Lung (tissue), 12 donors: ENCODE measurements around the gene PFKFB4. TPM values are rescaled to one million over a fixed set of nuclear protein-coding genes. Genes with fewer than 3 reads are reported as not detected.

Source experiments
- ATAC-seq: fragments of 200-7000 bp; cut with Tn5 transposase; one replicate; pipeline ENCODE4 v1.9.1; 2020; ENCODE audit warnings: moderate number of reproducible peaks; ENCODE audit not compliant: insufficient read depth, low FRiP score
- DNase-seq, 3 donors: peaks; one replicate each; pipeline ENCODE4 v3.0.0-alpha.2; 2013 to 2017
- H3K27ac ChIP-seq, 2 donors: one replicate each; pipeline ENCODE4 v1.5.1; 2013; ENCODE audit warnings: mild to moderate bottlenecking in 2 of 2, moderate library complexity in 2 of 2, control low read depth in 1 of 2, inconsistent platforms in 1 of 2, low read depth in 1 of 2, low read length in 1 of 2
- H3K27me3 ChIP-seq, 3 donors: one replicate each; pipeline ENCODE4 v1.5.1; 2013; ENCODE audit warnings: low read length in 2 of 3; ENCODE audit not compliant: control insufficient read depth in 3 of 3, insufficient read depth in 3 of 3
- H3K36me3 ChIP-seq, 4 donors: one replicate each; pipeline ENCODE4 v1.5.1; 2013; ENCODE audit warnings: low read length in 4 of 4, mild to moderate bottlenecking in 1 of 4, moderate library complexity in 1 of 4; ENCODE audit not compliant: control insufficient read depth in 4 of 4, insufficient read depth in 4 of 4
- H3K4me1 ChIP-seq, 5 donors: one replicate each; pipeline ENCODE4 v1.5.1; 2013; ENCODE audit warnings: low read length in 5 of 5, mild to moderate bottlenecking in 2 of 5, moderate library complexity in 1 of 5; ENCODE audit not compliant: control insufficient read depth in 5 of 5, insufficient read depth in 5 of 5
- H3K4me3 ChIP-seq: one replicate; pipeline ENCODE4 v1.5.1; 2013; ENCODE audit warnings: mild to moderate bottlenecking, control low read depth, moderate library complexity
- H3K9ac ChIP-seq, 2 donors: one replicate each; pipeline ENCODE4 v1.5.1; 2013; ENCODE audit warnings: low read length in 2 of 2, control low read depth in 1 of 2; ENCODE audit not compliant: insufficient read depth in 1 of 2
- H3K9me3 ChIP-seq, 4 donors: one replicate each; pipeline ENCODE4 v1.5.1; 2013; ENCODE audit warnings: low read length in 3 of 4, mild to moderate bottlenecking in 1 of 4, moderate library complexity in 1 of 4; ENCODE audit not compliant: control insufficient read depth in 4 of 4, insufficient read depth in 3 of 4
- WGBS, 2 donors: extraction: QIAGEN DNeasy Blood & Tissue Kit; methylation state at CpG; one replicate each; pipeline ENCODE4 v1.1.7; 2013; 5-methylcytosine and 5-hydroxymethylcytosine counted together
- polyA plus RNA-seq, 2 donors: library from polyadenylated mRNA; stranded (reverse); fragments of 200-250 nt; gene quantifications; one replicate each; pipeline ENCODE4 v1.2.1, GENCODE V29; 2013
- total RNA-seq, 2 donors: library from RNA; depleted of rRNA in 1 of 2; stranded (reverse); fragments of >200 nt in 1 of 2; gene quantifications; one replicate each; pipeline ENCODE4 v1.2.1, GENCODE V29; 2014 to 2021
- TF ChIP-seq, protein P1 (sequence below): IDR thresholded peaks from 2 replicates; pipeline ENCODE4 v1.5.1; 2012; ENCODE audit warnings: mild to moderate bottlenecking; ENCODE audit errors: control extremely low read depth, extremely low read depth
- donor health status: control.
- donor health status: control.
- donor health status: Bipolar disorder and iron deficiency.
- donor health status: healthy.
- donor health status: DM: yes; HTN: yes; CAD: no.

Gene PFKFB4
- total and polyA plus RNA-seq, 4 donors, result 3.6 to 15.9 (median 12.1) TPM

DNA sequence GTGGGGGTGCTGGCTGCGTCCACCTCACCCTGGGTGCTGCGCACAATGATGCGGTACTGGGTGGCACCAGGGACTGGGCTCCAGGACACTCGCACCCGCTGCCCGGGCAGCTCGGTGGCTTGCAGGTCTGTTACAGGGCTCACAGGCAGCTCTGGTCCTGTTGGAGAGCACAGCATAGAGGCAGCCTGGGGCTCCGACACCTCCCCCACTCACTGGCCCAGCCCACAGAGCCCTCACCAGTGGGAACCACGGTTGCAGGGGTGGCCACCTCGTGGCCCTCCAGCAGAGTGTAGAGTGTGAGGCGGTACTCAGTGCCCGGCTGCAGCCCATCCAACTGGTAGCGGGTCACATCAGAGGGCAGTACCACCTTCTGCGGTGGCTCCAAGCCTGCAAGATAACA is 34.8 kb upstream of the PFKFB4 start:
- H3K27ac ChIP-seq, result no peak overlapping the region
- TF ChIP-seq, protein P1, sequence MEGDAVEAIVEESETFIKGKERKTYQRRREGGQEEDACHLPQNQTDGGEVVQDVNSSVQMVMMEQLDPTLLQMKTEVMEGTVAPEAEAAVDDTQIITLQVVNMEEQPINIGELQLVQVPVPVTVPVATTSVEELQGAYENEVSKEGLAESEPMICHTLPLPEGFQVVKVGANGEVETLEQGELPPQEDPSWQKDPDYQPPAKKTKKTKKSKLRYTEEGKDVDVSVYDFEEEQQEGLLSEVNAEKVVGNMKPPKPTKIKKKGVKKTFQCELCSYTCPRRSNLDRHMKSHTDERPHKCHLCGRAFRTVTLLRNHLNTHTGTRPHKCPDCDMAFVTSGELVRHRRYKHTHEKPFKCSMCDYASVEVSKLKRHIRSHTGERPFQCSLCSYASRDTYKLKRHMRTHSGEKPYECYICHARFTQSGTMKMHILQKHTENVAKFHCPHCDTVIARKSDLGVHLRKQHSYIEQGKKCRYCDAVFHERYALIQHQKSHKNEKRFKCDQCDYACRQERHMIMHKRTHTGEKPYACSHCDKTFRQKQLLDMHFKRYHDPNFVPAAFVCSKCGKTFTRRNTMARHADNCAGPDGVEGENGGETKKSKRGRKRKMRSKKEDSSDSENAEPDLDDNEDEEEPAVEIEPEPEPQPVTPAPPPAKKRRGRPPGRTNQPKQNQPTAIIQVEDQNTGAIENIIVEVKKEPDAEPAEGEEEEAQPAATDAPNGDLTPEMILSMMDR, result no peak
- no peak overlapping the region for H3K9ac ChIP-seq
- no peak overlapping the region for H3K4me3 ChIP-seq
- ATAC-seq (no peak), DNase-seq (no peak)
- no peaks in the 10 kb centered on the region for H3K36me3 ChIP-seq
- WGBS, 2 donors, result 88 to 93% methylated on average over 14 of the region's 14 CpGs
- H3K4me1 ChIP-seq, result peaks cover 0 to 20% (median 9%) of the 10 kb centered on the region in 5 donors
- no peaks in the 10 kb centered on the region for H3K9me3 ChIP-seq
- peaks cover 0 to 19% (median 0%) of the 10 kb centered on the region in 3 donors for H3K27me3 ChIP-seq

DNA sequence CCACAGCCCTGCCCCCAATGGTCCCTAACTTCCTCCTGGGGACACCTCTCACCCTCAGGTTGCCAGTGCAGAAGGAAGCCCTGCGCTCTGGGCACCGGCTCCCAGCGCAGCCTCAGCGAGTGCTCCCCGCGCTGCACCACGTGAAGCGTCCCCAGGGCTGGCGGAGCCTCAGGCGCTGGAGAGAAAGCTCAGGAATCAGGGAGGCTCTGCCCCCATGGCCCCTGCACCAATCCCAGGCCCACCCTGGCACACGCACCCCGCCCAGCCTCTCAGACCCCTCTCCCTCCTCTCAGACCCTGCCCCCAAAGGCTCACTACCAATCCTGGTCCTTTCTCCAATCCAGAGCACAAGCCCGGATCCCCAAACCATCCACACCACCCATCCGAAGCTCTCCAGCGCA is 31.6 kb upstream of the PFKFB4 start:
- TF ChIP-seq, protein P1, result no peak
- H3K4me3 ChIP-seq, result no peak overlapping the region

DNA sequence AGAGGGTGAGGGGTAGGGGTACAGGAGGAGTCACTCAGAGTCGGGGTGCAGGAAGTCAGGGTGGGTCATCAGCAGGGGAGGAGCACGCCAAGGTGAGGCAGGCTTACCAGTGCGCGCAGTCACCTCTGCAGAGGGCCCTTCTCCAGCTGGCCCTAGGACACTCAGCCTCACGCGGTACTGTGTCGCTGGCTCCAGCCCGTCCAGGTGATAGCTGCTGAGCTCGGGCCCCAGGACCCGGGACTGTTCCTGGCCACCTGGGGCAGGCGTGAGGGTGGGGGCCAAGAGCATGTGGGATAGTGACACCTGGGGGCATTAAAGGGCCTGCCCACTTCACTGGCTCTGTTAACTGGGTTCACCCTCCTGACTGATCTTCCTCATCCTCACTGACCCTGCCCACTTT is 31.1 kb upstream of the PFKFB4 start:
- no peak overlapping the region for H3K9ac ChIP-seq
- no peak overlapping the region for H3K27ac ChIP-seq
- H3K4me1 ChIP-seq, result no peaks in the 10 kb centered on the region
- WGBS, 2 donors, result 76 to 77% methylated on average over 11 of the region's 11 CpGs
- H3K9me3 ChIP-seq, result no peaks in the 10 kb centered on the region
- H3K27me3 ChIP-seq, result peaks cover 0 to 2% (median 0%) of the 10 kb centered on the region in 3 donors
- DNase-seq (no peak), ATAC-seq (no peak)
- no peak overlapping the region for H3K4me3 ChIP-seq
- TF ChIP-seq, protein P1, result no peak
- no peaks in the 10 kb centered on the region for H3K36me3 ChIP-seq

More for the DNA sequence above, 31.6 kb upstream of the PFKFB4 start:
- no peaks in the 10 kb centered on the region for H3K4me1 ChIP-seq
- WGBS, 2 donors, result 59 to 62% methylated on average over 15 of the region's 15 CpGs
- H3K9ac ChIP-seq, result no peak overlapping the region
- no peak for ATAC-seq
- H3K27ac ChIP-seq, result no peak overlapping the region
- peaks cover 0 to 3% (median 0%) of the 10 kb centered on the region in 3 donors for H3K27me3 ChIP-seq
- no peak for DNase-seq
- H3K36me3 ChIP-seq, result no peaks in the 10 kb centered on the region
- H3K9me3 ChIP-seq, result no peaks in the 10 kb centered on the region

DNA sequence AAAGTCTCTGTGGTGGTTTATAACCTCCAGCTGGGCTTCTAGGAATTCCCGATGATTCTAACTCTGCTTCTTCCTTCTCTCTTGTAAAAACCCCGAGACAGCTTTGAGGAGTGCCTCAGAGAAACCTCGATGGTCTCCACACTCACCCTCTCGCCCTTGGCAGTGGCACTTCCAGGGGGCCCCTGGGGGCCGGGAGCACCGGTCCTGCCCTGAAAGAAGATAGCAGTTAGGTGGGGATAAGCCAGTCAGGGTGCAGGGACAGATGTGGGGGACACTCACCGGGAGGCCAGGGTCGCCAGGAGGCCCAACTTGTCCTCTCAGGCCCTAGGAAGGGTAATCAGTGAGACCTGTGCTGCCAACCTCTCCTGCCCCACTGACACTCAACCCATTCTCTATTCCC is 28.8 kb upstream of the PFKFB4 start:
- ATAC-seq (no peak), DNase-seq (no peak)
- H3K27ac ChIP-seq, result no peak overlapping the region
- H3K27me3 ChIP-seq, result peaks cover 0 to 2% (median 0%) of the 10 kb centered on the region in 3 donors
- H3K9me3 ChIP-seq, result no peaks in the 10 kb centered on the region
- TF ChIP-seq, protein P1, result no peak
- H3K4me3 ChIP-seq, result no peak overlapping the region
- H3K4me1 ChIP-seq, result no peaks in the 10 kb centered on the region
- no peak overlapping the region for H3K9ac ChIP-seq
- no peaks in the 10 kb centered on the region for H3K36me3 ChIP-seq
- 87 to 93% methylated on average over 8 of the region's 8 CpGs for WGBS, 2 donors
